ENCODE measurements around the gene GIGYF1. TPM values are rescaled to one million over a fixed set of nuclear protein-coding genes. Genes with fewer than 3 reads are reported as not detected.

The GIGYF1 gene
- total and polyA plus RNA-seq, 2 of the 13 experiments (the other 11 are each of a cell fraction or from before 2014, with no cell fraction given) = 7.6 to 16.1 TPM

DNA sequence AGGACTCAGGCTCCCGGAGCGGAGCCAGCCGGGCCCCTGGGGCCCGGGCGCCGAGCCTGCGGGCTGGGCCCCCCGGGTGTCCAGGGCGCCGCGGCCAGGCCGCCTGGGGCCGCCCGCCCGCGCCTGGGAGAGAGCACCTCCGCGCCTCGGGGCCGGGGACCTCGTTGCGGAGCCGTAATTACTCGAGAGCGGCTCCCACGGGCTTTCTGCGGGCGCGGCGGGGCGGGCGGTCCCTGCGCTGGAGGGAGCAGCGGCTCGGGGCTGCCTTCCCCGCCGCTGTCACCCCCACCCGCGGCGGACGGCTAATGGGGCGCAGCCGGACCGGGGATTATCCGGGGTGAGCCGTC is 19.0 kb downstream of the GIGYF1 start (continued):
- TF ChIP-seq UBTF (CRISPR knock-in tag; IDR thresholded peaks at IDR 0.05) = 0 out of 2 replicates have a peak, but pooled peaks have one; percentile 0
- no peak for TF ChIP-seq E2F2 (CRISPR knock-in tag; IDR thresholded peaks at IDR 0.05; ENCODE audit: borderline replicate concordance)
- TF ChIP-seq RAD21 (CRISPR knock-in tag; IDR thresholded peaks at IDR 0.05) = 0 out of 2 replicates have a peak, but pooled peaks have one; percentile 7

DNA sequence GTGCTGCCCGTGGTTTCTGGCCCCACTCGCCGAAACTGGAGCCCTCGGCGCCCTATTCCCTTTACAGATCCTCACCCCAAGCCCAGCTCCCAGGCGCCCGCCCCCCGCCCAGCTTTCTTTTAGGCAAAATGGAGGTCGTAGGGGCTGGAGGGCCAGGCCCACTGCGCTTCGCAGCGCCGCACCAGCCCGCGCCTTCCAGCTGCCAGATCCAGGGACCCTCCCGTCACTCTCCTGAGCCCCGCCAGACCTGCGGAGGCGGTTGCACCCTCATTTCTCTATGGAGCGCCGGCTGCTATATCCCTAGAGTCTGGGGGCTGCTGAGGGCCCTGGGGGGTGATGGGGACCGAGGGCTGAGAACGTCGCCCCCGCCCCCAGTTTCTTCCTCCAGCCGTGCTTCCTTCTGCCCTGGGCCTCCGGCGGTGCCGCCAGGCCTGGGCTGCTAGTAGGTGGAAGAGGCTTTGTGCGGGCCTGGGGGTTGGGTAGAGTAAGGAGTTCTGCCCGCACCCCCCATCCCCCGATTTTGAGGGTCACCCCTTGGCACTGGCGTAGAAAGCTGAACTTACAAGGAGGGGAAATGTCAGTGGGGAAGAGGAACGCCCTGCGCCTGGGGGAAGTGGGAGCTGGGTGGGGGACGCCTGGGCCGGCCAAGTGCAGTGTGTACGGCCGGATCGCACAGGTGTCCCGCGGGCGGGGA is 19.5 kb downstream of the GIGYF1 start:
- no peak for FAIRE-seq
- peak overlapping the region; percentile 40 for H3K27ac ChIP-seq (ENCODE audit: extremely low read length, insufficient read depth, low read length)
- TF ChIP-seq, protein P1, sequence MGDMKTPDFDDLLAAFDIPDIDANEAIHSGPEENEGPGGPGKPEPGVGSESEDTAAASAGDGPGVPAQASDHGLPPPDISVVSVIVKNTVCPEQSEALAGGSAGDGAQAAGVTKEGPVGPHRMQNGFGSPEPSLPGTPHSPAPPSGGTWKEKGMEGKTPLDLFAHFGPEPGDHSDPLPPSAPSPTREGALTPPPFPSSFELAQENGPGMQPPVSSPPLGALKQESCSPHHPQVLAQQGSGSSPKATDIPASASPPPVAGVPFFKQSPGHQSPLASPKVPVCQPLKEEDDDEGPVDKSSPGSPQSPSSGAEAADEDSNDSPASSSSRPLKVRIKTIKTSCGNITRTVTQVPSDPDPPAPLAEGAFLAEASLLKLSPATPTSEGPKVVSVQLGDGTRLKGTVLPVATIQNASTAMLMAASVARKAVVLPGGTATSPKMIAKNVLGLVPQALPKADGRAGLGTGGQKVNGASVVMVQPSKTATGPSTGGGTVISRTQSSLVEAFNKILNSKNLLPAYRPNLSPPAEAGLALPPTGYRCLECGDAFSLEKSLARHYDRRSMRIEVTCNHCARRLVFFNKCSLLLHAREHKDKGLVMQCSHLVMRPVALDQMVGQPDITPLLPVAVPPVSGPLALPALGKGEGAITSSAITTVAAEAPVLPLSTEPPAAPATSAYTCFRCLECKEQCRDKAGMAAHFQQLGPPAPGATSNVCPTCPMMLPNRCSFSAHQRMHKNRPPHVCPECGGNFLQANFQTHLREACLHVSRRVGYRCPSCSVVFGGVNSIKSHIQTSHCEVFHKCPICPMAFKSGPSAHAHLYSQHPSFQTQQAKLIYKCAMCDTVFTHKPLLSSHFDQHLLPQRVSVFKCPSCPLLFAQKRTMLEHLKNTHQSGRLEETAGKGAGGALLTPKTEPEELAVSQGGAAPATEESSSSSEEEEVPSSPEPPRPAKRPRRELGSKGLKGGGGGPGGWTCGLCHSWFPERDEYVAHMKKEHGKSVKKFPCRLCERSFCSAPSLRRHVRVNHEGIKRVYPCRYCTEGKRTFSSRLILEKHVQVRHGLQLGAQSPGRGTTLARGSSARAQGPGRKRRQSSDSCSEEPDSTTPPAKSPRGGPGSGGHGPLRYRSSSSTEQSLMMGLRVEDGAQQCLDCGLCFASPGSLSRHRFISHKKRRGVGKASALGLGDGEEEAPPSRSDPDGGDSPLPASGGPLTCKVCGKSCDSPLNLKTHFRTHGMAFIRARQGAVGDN (CRISPR knock-in tag; IDR thresholded peaks at IDR 0.05) = peak; percentile 45; the same call in 1 of the 2 replicates
- TF ChIP-seq GZF1 (CRISPR knock-in tag; IDR thresholded peaks at IDR 0.05) (peak; percentile 74; the same call in 1 of the 2 replicates), SIN3A (IDR thresholded peaks at IDR 0.05; ENCODE audit: borderline replicate concordance, low read depth, low read length) (0 out of 2 replicates have a peak, but pooled peaks have one; percentile 2), IRX3 (CRISPR knock-in tag; IDR thresholded peaks at IDR 0.05; ENCODE audit: borderline replicate concordance, low read depth) (peak; percentile 15; the same call in 1 of the 2 replicates), ZNF883 (CRISPR knock-in tag; IDR thresholded peaks at IDR 0.05; ENCODE audit: not compliant biosample characterization) (peak; percentile 20), CENPBD1 (CRISPR knock-in tag; IDR thresholded peaks at IDR 0.05; ENCODE audit: borderline replicate concordance, low read depth) (no peak), ZNF558 (CRISPR knock-in tag; IDR thresholded peaks at IDR 0.05; ENCODE audit: borderline replicate concordance) (peak; percentile 16; the same call in 1 of the 2 replicates)

More for the DNA sequence above, 19.5 kb downstream of the GIGYF1 start:
- H3K4me1 ChIP-seq (ENCODE audit: insufficient read depth, low read length) = peaks cover 30% of the 10 kb centered on the region
- WGBS (ENCODE audit: low lambda C conversion rate) = 0% methylated on average over 29 of the region's 43 CpGs
- no peaks in the 10 kb centered on the region for H3K9me3 ChIP-seq (ENCODE audit: low read length)
- H2AFZ ChIP-seq (ENCODE audit: low read length) = no peak overlapping the region
- intact Hi-C loops (cut with micrococcal nuclease; ENCODE audit: unreplicated experiment) = loop anchor here (2.0 kb wide), 1 partner anchor 16 kb away; no protein-coding TSS in a partner anchor
- H3K4me3 ChIP-seq (replicated peaks in 1 of 3; ENCODE audit: insufficient read depth in 1 of 3, low read depth in 2 of 3, low read length in 3 of 3) = peak overlapping the region; percentile 92 to 97 (median 96)
- peaks cover 0 to 4% of the 10 kb centered on the region in 2 experiments; a peak in 2 of 5 replicates for H3K27me3 ChIP-seq (ENCODE audit: control insufficient read depth in 1 of 2, insufficient read depth in 2 of 2, low read length in 2 of 2)
- H3K4me2 ChIP-seq (ENCODE audit: low read depth, low read length) = peak overlapping the region; percentile 78
- DNase-seq (ENCODE audit: low spot score) (no peak), ATAC-seq (peak; percentile 21)
- no TSS peak for BruUV-seq (replicated peaks)
- in situ Hi-C loops (cut with HindIII; ENCODE audit: extremely low pct_ligation_motif_present, low pct_unique_long_range_greater_than_20kb) = no loop called here
- H3K36me3 ChIP-seq (replicated peaks in 1 of 2; ENCODE audit: control insufficient read depth in 1 of 2, insufficient read depth in 2 of 2, low read length in 2 of 2) = peaks cover 14 to 22% of the 10 kb centered on the region in 2 experiments; a peak in 4 of 5 replicates
- H3K9ac ChIP-seq (ENCODE audit: insufficient read depth, low read depth, low read length) = peak overlapping the region; percentile 93
- ChIA-PET CTCF (ENCODE audit: low intra/inter-chr PET ratio, low total read pairs) (no interaction called here), POLR2A (interaction anchor here (0.6 to 1.4 kb wide), 4 partner anchors 18 to 32 kb away, joined by 3 to 4 read pairs (median 4); partner anchors contain the start of gene POP7)
- peaks cover 8% of the 10 kb centered on the region; the same call in 1 of the 2 replicates for H4K20me1 ChIP-seq (ENCODE audit: insufficient read depth, low read length)
- H3K79me2 ChIP-seq (ENCODE audit: insufficient read depth, low read length) = peaks cover 9% of the 10 kb centered on the region

Data from HepG2 (cell line).